NB4 (cell line): ENCODE results near the gene NR3C1.

Source experiments
- MYC ChIP-seq: IDR thresholded peaks from 2 replicates; pipeline ENCODE4 v1.6.1; 2011; ENCODE audit warnings: low read depth, low read length
- POLR2A ChIP-seq: IDR thresholded peaks from 2 replicates; pipeline ENCODE4 v1.6.1; 2011; ENCODE audit warnings: mild to moderate bottlenecking; ENCODE audit not compliant: insufficient read length; ENCODE audit errors: extremely low read depth
- TF ChIP-seq, protein P1 (sequence below): IDR thresholded peaks from one replicate; pipeline ENCODE4 v1.5.1; 2012; ENCODE audit warnings: low read depth, low read length
- TF ChIP-seq, protein P2 (sequence below): IDR thresholded peaks from 2 replicates; pipeline ENCODE4 v1.6.1; 2011; ENCODE audit warnings: low read depth, low read length

DNA sequence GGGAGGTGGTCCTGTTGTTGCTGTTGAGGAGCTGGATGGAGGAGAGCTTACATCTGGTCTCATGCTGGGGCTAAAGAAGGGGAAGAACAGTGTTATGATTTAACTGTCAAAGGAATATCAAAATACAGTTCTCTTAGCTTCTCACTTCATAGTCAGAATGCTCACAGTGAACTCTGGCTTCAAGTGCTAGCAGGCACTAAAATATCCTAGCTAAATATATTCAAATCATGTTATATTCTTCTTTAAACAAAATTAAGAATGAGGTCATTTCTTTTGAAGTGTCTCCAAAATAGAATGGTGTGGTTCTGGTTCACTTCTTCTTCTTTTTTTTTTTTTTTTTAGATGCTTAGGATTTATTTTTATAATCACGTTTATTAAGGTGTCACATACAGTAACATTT, 89.4 kb downstream of the NR3C1 start:
- TF ChIP-seq, protein P1, sequence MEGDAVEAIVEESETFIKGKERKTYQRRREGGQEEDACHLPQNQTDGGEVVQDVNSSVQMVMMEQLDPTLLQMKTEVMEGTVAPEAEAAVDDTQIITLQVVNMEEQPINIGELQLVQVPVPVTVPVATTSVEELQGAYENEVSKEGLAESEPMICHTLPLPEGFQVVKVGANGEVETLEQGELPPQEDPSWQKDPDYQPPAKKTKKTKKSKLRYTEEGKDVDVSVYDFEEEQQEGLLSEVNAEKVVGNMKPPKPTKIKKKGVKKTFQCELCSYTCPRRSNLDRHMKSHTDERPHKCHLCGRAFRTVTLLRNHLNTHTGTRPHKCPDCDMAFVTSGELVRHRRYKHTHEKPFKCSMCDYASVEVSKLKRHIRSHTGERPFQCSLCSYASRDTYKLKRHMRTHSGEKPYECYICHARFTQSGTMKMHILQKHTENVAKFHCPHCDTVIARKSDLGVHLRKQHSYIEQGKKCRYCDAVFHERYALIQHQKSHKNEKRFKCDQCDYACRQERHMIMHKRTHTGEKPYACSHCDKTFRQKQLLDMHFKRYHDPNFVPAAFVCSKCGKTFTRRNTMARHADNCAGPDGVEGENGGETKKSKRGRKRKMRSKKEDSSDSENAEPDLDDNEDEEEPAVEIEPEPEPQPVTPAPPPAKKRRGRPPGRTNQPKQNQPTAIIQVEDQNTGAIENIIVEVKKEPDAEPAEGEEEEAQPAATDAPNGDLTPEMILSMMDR, result no peak
- no peak for TF ChIP-seq MYC
- TF ChIP-seq, protein P2, sequence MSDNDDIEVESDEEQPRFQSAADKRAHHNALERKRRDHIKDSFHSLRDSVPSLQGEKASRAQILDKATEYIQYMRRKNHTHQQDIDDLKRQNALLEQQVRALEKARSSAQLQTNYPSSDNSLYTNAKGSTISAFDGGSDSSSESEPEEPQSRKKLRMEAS, result no peak
- TF ChIP-seq POLR2A, result no peak
